Measurements from ENCODE around the gene RNF169.

The RNF169 gene, protein sequence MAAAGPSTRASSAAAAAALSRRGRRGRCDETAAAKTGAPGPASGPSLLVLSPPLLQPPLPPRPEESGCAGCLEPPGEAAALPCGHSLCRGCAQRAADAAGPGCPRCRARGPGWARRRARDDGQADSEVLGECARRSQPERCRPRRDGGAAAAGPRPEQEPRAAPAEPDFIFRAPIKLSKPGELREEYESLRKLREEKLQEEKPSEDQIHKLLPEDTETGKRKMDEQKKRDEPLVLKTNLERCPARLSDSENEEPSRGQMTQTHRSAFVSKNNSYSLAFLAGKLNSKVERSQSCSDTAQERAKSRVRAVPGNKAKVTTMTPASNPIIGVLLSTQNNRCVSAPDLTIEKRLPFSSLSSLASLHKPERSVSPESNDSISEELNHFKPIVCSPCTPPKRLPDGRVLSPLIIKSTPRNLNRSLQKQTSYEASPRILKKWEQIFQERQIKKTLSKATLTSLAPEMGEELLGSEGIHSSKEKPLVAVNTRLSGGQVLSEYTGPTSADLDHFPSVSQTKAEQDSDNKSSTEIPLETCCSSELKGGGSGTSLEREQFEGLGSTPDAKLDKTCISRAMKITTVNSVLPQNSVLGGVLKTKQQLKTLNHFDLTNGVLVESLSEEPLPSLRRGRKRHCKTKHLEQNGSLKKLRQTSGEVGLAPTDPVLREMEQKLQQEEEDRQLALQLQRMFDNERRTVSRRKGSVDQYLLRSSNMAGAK

DNA sequence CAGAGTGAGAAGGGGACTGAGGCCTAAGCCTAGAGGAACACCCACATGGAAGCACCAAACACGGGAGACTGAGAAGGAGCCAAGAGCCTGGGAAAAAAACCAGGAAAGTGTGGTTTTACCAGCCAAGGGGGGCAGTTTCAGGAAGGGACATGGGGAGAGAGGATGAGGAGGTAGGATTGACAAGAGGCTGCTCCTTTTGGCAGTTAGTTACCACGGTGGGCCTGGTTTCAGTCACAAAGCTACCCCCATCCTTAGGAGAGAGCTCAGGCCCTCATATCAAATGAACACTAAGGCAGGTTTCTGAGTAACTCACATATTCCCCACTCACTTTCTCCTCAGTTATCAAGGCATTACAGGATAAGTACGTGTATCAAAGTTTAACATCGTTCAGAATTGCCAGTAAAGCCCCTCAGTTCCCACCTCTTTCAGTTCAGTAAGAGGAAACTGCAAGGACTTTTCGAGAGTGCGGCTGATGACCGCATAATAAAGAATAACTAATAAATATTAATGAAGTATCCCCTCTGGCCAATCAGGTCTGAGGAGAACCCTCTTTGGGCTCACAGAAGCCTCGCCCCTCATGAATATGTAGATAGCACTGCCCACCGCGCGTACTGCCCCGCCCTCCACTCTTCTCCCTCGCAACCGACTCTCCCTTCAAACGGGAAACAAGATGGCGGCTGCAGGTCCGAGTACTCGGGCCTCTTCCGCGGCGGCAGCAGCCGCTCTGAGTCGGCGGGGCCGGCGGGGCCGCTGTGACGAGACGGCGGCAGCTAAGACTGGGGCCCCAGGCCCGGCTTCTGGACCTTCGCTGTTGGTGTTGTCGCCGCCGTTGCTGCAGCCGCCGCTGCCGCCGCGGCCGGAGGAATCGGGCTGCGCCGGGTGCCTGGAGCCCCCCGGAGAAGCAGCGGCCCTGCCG, at the start of gene RNF169:
TSS of gene RNF169 (plus strand) at position 639 of the 916 bp plus-strand sequence. CDS start at position 671, 32 bp downstream.
- peak; percentile 97 to 98 for DNase-seq
- no peaks in the 10 kb centered on the region for H3K36me3 ChIP-seq
- H3K27ac ChIP-seq: peak within 1 kb of the TSS; percentile 90 to 93
- TF ChIP-seq, protein P1, sequence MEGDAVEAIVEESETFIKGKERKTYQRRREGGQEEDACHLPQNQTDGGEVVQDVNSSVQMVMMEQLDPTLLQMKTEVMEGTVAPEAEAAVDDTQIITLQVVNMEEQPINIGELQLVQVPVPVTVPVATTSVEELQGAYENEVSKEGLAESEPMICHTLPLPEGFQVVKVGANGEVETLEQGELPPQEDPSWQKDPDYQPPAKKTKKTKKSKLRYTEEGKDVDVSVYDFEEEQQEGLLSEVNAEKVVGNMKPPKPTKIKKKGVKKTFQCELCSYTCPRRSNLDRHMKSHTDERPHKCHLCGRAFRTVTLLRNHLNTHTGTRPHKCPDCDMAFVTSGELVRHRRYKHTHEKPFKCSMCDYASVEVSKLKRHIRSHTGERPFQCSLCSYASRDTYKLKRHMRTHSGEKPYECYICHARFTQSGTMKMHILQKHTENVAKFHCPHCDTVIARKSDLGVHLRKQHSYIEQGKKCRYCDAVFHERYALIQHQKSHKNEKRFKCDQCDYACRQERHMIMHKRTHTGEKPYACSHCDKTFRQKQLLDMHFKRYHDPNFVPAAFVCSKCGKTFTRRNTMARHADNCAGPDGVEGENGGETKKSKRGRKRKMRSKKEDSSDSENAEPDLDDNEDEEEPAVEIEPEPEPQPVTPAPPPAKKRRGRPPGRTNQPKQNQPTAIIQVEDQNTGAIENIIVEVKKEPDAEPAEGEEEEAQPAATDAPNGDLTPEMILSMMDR (IDR thresholded peaks at IDR 0.05): no peak
- peak within 1 kb of the TSS; percentile 74 to 80 for H3K4me3 ChIP-seq
- no peaks in the 10 kb centered on the region for H3K9me3 ChIP-seq
- H3K4me1 ChIP-seq: peaks cover 0 to 39% (median 16%) of the 10 kb centered on the region in 4 donors
- intact Hi-C loops (cut with DNase I; ENCODE audit: low total_unique reads): no loop called here
- no peaks in the 10 kb centered on the region for H3K27me3 ChIP-seq

DNA sequence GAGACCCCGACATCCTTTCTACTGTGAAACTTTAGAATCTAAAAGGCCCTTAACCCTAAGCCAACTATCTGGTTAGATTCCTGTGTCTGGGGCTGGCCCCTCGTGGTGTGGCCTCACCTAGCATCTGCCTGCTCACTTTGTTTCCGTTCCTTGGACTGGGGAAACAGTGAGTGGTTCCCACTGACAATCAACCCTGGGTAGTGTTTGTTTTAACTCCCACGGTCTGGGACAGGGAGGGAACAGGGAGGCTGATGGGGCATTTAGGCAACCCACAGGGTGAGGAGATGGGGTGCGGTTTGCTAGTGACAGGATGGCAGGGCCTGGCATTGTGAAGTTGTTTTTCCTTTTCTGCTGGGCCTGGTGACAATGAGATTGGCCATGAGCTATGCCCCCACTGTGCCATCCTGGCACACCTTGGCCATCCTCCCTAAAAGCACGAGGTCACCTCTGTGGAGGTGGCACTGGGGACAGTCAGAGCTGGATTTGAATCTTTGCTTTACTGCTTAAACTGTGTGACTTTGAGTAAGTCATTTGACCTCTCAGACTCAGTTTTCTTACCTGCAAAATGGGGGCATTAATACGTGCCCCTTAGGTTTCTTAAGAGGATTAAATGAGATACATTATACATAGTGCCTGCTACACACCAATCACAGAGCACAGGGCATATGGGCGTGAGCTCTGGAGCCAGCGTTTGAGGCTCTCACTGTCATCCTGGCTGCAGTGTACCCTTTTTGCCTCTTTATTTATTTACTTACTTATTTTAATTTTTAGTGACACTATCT, 48.8 kb upstream of the RNF169 start:
- H3K36me3 ChIP-seq: no peaks in the 10 kb centered on the region
- peak overlapping the region in 1 of 2 donors; percentile 83 for H3K27ac ChIP-seq
- no peaks in the 10 kb centered on the region for H3K27me3 ChIP-seq
- no peak for DNase-seq
- TF ChIP-seq, protein P1 (IDR thresholded peaks at IDR 0.05): no peak
- intact Hi-C loops (cut with DNase I; ENCODE audit: low total_unique reads): no loop called here
- H3K4me1 ChIP-seq: peaks cover 0 to 24% (median 17%) of the 10 kb centered on the region in 4 donors
- no peaks in the 10 kb centered on the region for H3K9me3 ChIP-seq
- H3K4me3 ChIP-seq: no peak overlapping the region

DNA sequence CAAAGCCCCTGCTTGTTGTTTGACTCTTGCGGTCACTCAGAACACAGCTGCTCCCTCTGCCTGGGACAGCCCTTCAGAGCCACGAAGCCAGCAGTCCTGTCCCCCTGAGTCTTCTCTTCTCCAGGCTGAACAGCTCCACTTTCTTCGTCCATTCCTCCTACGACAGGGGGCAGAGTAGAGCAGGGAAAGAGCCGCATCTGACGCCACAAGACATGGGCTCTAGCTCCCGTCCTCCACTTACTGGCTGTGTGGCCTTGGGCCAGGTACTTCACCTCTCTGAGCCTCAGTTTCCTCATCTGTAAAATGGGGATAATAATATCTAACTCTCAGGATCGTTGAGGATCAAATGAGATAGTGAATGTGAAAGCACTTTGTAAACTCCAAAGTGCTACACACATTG, 47.3 kb upstream of the RNF169 start:
- Histone ChIP-seq H3K4me3 (no peak overlapping the region), H3K4me1 (peaks cover 0 to 16% (median 10%) of the 10 kb centered on the region in 4 donors), H3K27me3 (no peaks in the 10 kb centered on the region), H3K27ac (no peak overlapping the region), H3K36me3 (no peaks in the 10 kb centered on the region), H3K9me3 (no peaks in the 10 kb centered on the region)
- no peak for DNase-seq
- intact Hi-C loops (cut with DNase I; ENCODE audit: low total_unique reads): no loop called here
- TF ChIP-seq, protein P1 (IDR thresholded peaks at IDR 0.05): no peak

DNA sequence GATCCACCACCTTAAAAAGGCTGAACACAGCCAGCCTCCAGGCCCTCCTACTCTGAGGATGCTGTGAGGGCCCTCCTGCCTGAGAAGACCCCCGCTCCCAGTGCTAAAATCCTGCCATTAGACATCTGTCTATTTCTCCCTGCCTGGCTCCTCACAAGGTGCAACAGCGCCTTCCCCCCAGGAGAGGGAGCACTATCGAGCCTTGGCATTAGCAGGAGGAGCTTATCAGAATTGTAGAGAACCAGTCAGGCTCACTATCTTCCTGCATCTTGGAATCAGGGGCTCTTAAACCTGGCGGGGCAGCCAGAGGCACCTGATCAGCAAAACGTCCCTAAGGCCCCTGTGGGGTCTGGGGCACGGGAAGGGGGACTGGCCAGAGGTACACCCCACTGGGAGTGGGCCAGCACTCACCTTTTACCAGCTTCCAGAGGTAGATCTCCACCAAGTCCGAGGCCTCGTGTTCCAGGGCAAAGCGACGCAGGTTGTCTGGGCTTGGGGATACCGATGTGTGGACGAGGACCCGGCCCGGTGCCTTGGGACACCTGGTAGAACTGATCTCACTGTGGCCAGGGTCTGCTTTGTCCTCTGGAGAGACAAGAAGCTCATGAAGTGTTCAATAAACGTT, 46.2 kb upstream of the RNF169 start:
- H3K36me3 ChIP-seq: no peaks in the 10 kb centered on the region
- no peak overlapping the region for H3K27ac ChIP-seq
- TF ChIP-seq, protein P1 (IDR thresholded peaks at IDR 0.05): peak; percentile 77 to 90
- H3K9me3 ChIP-seq: no peaks in the 10 kb centered on the region
- H3K27me3 ChIP-seq: no peaks in the 10 kb centered on the region
- intact Hi-C loops (cut with DNase I; ENCODE audit: low total_unique reads): no loop called here
- H3K4me3 ChIP-seq: no peak overlapping the region
- H3K4me1 ChIP-seq: peaks cover 0 to 5% (median 2%) of the 10 kb centered on the region in 4 donors
- DNase-seq: peak; percentile 65 to 81
